ENCODE measurements around the gene ATP2A3.

ATP2A3 gene

DNA sequence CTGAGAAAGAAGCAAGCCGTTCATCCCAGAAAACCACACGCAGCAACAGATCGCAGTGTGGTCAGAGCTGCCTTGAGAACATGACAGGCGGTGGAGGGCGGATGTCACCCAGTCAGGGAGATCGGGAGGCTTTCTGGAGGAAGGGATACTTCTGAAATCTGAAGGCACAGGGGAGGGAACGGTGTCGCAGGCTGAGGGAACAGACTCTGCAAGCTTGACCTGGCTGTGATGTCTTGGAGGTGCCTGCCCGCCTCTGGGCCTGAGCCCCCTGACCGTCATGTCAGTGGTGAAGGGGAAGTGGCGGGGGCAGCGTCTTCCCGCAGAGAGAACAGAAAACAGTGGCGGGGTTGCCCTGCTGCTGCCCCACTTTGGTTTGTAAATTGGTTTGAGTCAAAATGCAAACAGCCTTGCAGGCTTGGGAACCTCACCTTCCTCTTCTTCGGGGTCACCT, 8.1 kb upstream of the ATP2A3 start:
- DNase-seq: no peak

DNA sequence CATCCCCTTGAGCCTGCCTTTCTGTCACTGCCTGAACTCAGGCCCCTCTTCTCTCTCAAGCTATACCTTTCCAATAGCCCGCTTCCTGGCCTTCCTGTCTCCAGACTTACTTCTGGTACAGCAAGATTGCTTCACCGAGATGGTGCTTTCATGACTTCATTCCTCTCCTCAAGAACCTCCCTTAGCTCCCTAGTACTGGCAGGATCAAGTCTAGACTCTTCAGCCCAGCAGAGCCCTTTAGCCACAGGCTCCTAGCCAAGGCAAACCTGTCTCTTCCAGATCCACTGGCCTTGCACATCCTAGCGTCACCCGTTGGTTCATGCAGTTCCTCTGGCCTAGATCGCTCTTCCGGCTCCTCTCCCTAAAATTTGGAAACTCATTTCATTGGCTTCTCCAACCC, 6.4 kb upstream of the ATP2A3 start:
- no peak for DNase-seq

DNA sequence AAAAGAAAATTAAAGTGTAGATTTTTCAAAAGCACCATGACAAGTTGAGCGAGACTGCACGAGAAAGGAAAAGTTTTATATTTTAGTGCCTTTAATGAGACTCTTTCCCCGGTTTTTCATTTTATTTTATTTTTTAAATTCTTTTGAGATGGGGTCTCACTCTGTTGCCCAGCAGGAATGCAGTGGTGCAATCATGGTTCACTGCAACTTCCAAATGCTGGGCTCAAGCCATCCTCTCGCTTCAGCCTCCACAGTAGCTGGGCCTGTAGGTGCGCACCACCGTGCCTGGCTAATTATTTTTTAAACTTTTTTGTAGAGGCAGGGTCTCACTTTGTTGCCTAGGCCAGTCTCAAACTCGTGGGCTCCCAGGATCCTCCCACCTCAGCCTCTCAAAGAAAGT, 5.7 kb upstream of the ATP2A3 start:
- DNase-seq: no peak

DNA sequence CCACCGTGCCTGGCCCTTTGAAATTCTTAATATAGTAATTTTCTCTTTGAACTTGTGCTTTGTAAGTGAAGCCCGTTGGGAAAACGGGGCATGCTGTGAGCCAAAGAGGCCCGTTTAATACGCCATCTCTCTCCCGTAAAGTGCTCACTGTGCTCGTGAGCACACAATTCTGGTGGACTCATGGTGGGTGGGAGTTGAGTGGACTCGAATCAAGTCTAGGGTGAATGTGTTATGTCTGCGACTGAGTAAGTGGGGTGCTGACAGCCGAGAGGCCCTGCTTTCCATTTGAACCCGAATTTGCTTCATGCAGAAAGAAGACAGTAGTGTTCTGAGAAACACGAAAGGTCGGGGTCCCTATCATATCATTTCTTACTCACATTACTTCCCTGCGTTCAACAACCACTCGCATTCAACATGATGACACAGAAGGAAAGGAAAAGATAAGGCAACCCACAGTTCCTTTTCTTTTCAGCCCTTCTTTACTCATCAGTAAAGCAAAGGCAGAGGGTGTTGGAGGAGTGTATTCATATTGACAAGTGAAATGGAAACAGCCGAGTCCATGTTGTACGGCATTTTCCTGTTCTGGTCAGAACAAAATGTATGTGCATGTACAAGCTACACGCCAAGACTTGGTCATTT, 4.8 kb upstream of the ATP2A3 start:
- DNase-seq: no peak

- DNase-seq: no peak
Observed at GRCh38 chr17:3968015-3968414, 3.8 kb upstream of the ATP2A3 start.

DNA sequence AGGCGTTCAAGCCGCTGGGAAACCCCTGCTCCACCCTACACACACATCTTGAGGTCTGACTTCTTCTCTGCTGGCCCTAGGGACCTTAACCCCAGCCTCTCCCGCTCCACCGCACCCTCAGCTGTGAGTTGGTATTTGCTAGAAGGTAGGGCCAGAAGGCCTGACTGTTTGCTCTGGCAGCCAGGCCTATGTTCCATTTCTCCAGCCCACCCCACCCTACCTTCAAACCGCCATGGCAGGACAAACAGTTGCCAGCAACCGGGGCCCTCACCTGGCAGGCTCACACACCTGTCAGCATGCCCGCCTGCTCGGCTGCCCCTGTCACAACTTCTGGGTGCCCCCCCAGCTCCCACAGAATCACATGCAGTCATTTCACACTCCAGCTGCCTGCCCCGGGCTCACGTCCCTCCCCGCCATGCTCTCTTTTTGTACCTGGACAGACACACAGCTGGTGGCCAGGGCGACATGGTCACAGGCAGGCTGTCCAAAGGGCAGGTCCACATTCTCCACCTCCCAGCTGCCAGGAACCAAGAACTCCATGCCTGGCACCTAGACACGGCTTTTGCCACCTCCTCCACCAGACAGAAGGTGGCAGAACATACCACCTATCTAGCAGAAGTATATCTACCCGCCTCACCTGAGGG, 2.6 kb upstream of the ATP2A3 start:
- no peak for DNase-seq

GRCh38 chr17:3965118-3965800, 1.0 kb upstream of the ATP2A3 start:
- DNase-seq: peak; percentile 89

DNA sequence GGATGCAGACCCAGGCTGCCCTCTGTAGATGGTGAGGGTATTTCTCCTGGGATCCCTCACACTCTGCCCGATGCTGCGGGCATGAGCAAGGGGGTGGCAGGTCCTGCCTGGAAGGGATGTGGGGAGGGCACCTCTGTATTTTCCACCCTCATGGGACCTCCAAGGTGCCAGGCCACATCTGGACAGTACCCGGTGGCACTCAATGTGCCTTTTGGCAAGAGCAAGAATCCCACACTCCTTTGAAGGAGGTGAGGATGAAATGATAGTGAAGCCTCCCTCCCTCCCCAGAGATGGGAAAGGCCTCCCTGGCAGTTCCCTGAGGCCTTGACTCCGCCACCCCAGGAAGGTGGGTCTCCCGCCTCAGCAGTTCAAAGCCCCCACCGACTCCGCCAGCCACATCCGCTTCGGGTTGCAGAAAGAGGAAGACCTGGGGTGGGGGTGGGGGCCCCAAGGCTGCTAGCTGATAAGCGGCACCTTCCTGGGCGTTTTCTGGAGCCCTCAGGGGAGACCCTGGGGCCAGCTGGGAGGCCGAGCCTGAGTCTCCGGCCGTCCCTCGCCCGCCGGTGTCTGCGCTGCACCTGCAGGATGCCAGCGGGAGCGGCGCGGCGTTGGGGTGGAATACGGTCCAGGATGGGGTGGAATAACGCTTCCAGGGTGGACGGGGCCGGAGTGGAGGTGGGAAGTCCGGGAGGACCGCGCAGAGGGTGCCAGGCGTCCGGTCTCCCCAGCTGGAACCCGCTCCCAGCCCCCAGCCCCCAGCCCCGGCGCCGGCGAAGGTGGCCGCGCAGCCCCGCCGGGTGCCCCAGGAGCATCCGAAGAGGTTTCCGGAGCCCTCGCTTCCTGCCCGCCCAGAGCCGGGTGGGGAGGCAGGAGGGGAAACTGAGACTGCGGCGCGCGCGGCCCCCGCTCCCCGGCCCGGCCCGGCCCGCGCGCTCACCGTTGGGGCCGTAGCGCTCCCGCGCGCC, 718 bp downstream of the ATP2A3 start:
- no peak for DNase-seq

DNA sequence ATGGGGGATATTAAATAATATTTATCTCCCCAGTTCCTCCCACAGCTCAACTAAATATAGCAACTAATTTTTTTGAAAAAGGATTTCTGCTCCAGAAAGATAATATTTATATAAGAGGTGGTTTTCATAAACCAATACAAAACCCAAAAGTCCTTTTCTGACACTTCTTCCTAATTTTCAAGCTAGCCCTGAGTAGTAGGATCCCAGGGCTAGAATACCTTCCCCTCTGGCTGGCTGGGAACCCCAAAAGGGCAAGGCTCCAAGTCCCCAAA, 1.3 kb downstream of the ATP2A3 start:
- no peak for DNase-seq

GRCh38 chr17:3962217-3962964, 1.8 kb downstream of the ATP2A3 start:
- DNase-seq: no peak

- no peak for DNase-seq
Observed at GRCh38 chr17:3961564-3962047, 2.6 kb downstream of the ATP2A3 start.

GRCh38 chr17:3960764-3961163, 3.5 kb downstream of the ATP2A3 start:
- DNase-seq: no peak

- no peak for DNase-seq
Observed at GRCh38 chr17:3959921-3960601, 4.2 kb downstream of the ATP2A3 start.

DNA sequence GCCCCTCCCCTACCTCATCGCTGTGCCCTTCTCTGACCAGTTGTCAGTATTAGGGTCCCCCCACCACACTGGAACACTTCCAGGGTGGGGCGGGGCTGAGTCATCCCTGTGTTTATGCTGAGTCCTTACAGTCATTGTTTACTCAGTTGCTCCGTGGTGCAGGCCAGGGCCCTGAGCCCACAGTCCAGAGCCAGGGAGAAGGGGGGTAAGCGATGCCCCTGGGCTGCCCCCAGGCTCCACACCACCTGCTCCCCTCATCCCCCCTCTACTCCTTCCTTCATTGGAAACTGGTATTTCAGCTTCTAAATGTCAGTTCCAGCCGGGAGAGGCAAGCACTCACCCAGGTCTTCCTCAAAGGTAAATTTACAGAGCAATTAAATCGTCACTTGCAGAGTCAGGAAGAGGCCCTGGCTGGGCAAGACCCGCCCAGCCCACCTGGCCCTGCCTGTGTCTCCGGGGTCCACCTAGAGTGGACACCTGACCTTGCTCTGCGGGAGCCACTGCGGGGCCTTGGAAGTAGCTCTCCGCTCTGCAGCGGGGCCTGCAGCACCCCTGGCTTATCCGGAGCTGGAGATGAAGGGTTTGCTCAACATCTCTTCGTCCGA, 4.8 kb downstream of the ATP2A3 start:
- DNase-seq: peak; percentile 95

DNA sequence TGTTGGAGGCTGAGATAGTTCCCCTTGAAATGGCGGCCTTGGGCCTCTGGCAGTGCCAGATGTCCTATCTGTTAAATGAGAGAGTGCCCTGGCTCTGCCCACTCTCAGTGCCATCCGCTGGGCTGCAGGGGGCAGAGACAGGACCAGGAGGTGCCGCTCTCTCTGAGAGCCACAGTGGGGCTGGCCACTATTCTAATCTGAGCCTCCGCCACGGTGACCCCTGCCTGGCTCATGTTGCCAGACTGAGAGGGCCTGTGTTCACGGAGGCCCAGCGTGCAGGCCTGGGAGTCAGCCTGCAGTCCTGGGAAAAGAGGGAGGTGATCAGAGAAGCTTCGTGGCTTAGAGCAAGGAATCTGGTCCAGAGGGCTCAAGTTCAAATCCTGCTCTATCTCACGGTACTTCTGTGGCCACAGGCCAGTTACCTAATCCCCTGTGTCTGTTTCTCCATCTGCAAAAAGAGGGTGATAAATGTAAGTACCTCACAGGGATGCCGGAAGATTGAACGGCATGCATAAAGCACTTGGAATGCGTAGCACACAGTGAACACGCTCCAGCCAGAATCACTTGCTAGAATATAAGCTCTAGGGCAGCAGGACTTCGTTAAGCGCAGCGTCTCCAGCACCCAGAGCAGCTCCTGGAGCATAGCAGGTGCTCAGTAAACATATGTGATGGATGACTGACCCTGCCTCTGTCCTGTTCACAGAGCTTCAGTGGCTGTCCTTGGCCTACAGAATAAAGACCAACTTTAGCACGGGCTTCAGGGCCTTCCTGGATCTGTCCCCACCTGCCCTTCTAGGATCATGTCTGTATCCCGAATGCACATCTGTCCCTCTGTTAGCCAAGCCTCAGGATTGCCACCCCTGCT, 6.3 kb downstream of the ATP2A3 start:
- no peak for DNase-seq

GRCh38 chr17:3956983-3957382, 7.3 kb downstream of the ATP2A3 start:
- no peak for DNase-seq

DNA sequence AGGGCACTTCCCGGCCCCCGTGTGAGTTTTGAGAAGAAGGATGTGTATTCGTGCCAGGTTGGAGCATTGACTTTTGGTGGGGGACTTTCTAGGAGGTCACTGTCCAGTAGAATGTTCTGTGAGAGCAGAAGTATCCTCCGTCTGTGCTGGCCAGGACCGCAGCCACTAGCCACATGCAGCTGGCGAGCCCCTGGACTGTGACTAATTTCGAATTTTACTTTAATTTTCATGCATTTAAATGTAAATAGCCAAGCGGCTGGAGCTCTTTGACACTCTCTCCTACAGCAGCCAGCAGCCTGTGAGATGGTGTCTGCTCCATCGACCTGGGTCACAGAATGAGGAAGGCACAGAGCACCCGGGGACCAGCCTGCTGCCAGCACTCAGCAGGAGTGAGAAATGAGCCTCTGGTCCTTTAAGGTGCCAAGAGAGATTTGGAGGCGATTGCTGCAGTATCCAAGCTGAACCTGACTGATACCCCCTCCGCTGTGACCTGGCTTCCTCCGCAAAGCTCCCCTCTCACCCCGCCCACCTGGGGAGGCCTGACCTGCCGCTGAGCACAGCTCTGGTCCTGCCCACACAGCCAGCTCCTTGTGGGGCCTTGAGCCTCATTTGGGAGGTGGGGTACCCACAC, 7.8 kb downstream of the ATP2A3 start:
- no peak for DNase-seq

DNA sequence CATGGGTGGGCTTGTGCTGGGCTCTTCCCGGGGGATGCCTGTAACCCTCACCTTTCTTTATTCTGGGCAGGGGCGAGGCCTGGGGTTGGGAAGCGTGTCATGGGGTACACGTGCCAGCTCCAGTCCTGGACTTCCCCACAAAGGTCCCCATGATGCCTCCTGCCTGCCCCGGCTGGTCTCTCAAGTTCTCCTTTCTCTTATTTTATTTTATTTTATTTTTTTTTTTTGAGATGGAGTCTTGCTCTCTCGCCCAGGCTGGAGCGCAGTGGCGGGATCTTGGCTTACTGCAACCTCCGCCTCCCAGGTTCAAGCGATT, 8.6 kb downstream of the ATP2A3 start:
- DNase-seq: no peak

GRCh38 chr17:3954976-3955672, 9.1 kb downstream of the ATP2A3 start:
- no peak for DNase-seq
